Neural progenitor cell (in vitro differentiated cells): ENCODE data around the gene CLIC4. TPM values are rescaled to one million over a fixed set of nuclear protein-coding genes. Genes with fewer than 3 reads are reported as not detected.

ENCODE experiments used
- DNase-seq: peaks from one replicate; pipeline ENCODE4 v3.0.0-alpha.2; 2016; ENCODE audit warnings: low spot score
- H2AFZ ChIP-seq: fragments of 200-600 bp; sonication (generic); replicated peaks from 2 replicates; pipeline ENCODE4 v1.6.1; 2016; ENCODE audit warnings: antibody characterized with exemption
- H3F3A ChIP-seq: fragments of 200-600 bp; sonication (generic); 2 replicates; pipeline ENCODE4 v1.6.1; 2016; ENCODE audit warnings: antibody characterized with exemption, low read depth
- H3K27ac ChIP-seq: fragments of 200-600 bp; sonication (generic); 2 replicates; pipeline ENCODE4 v1.5.1; 2016; ENCODE audit warnings: mild to moderate bottlenecking
- H3K27me3 ChIP-seq: fragments of 200-600 bp; sonication (generic); 2 replicates; pipeline ENCODE4 v1.6.1; 2016; ENCODE audit warnings: mild to moderate bottlenecking, moderate library complexity
- H3K36me3 ChIP-seq: fragments of 200-600 bp; sonication (generic); 2 replicates; pipeline ENCODE4 v1.5.1; 2016
- H3K4me1 ChIP-seq: fragments of 200-600 bp; sonication (generic); 2 replicates; pipeline ENCODE4 v1.6.1; 2016; ENCODE audit warnings: mixed run types
- H3K4me2 ChIP-seq: fragments of 200-600 bp; sonication (generic); 2 replicates; pipeline ENCODE4 v1.6.1; 2016
- H3K4me3 ChIP-seq: fragments of 200-600 bp; sonication (generic); 2 replicates; pipeline ENCODE4 v1.5.1; 2016
- H3K79me2 ChIP-seq: fragments of 200-600 bp; sonication (generic); 2 replicates; pipeline ENCODE4 v1.6.1; 2016; ENCODE audit warnings: low read depth
- H3K9ac ChIP-seq: fragments of 200-600 bp; sonication (generic); 2 replicates; pipeline ENCODE4 v1.6.1; 2016
- H3K9me3 ChIP-seq: fragments of 200-600 bp; sonication (generic); 2 replicates; pipeline ENCODE4 v1.5.1; 2016; ENCODE audit warnings: low read depth
- H4K20me1 ChIP-seq: fragments of 200-600 bp; sonication (generic); 2 replicates; pipeline ENCODE4 v1.6.1; 2016; ENCODE audit warnings: low read depth
- H3K27ac Mint-ChIP-seq: 3 replicates; pipeline ENCODE4 v1.8.0; 2021; ENCODE audit warnings: mixed read lengths
- H3K27me3 Mint-ChIP-seq: 2 replicates; pipeline ENCODE4 v1.8.0; 2022; ENCODE audit warnings: low read depth, mild to moderate bottlenecking, inconsistent platforms, moderate library complexity, mixed read lengths; ENCODE audit not compliant: insufficient read depth
- H3K36me3 Mint-ChIP-seq: 3 replicates; pipeline ENCODE4 v1.8.0; 2021; ENCODE audit warnings: mixed read lengths
- H3K4me1 Mint-ChIP-seq: 3 replicates; pipeline ENCODE4 v1.8.0; 2021; ENCODE audit warnings: mixed read lengths
- H3K4me3 Mint-ChIP-seq: 3 replicates; pipeline ENCODE4 v1.8.0; 2021; ENCODE audit warnings: mild to moderate bottlenecking, moderate library complexity, mixed read lengths
- H3K9me3 Mint-ChIP-seq: 3 replicates; pipeline ENCODE4 v1.8.0; 2020; ENCODE audit warnings: mixed read lengths
- EZH2 ChIP-seq: fragments of 200-600 bp; sonication (generic); IDR thresholded peaks from 2 replicates; pipeline ENCODE4 v1.6.1; 2017; ENCODE audit warnings: antibody characterized with exemption, mild to moderate bottlenecking, moderate library complexity
- EZH2phosphoT487 ChIP-seq: fragments of 200-600 bp; sonication (generic); IDR thresholded peaks from 2 replicates; pipeline ENCODE4 v1.6.1; 2017; ENCODE audit warnings: antibody characterized with exemption
- total RNA-seq: library from RNA; depleted of rRNA; stranded (reverse); fragments of >200 nt; gene quantifications from 2 replicates; pipeline ENCODE4 v1.2.3, GENCODE V29; 2015; ENCODE audit warnings: low replicate concordance
- TF ChIP-seq, protein P1 (sequence below): fragments of 200-600 bp; sonication (generic); IDR thresholded peaks from 2 replicates; pipeline ENCODE4 v1.5.1; 2017; ENCODE audit warnings: antibody characterized with exemption, mild to moderate bottlenecking

The CLIC4 gene
- total RNA-seq, 1 donor from 2014 or later, result 263 TPM

DNA sequence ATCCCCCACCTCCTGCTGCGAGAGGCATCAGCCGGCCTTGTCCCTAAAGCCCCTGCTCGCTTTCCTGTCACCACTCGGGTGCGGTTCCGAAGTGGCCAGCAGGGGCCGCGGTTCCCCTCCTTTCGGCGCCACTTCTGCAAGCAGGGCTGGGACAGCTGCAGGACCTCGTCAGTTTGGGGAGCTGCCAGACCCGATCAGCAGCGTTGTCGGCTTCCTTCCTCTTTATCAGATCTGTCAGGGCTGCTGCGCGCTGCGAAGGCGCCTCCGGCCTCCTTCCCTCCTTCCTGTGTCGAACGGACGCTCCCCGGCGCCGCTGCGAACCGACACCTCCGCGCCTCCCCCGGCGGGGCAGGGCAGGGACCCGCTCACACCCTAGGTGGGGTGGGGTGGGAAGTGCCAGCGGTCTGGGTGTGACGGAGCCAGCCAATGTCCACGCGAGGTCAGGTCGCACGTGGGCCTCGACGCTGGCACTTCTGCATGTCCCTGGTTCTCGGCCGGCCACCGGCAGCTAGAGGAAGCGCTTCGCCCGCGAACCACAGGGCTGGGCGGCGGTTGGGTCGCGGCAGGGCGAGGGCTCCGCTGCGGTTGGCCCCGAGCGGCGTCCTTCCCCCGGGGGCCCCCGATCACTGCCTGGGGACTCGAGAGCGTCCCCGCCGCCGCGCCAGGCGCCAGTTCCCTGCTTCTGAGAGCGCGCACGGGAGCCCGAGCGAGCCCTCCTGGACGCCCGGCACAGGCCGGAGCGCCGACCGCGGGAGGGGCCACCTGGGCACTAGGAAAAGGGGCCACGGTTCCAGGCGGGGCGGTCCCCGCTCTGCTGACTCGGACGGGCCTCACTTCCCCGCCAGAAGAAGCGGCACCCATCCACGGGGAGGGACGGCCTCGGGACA, 103.0 kb downstream of the CLIC4 start:
- Mint-ChIP-seq H3K9me3 (no peaks in the 10 kb centered on the region), H3K4me3 (peak overlapping the region; percentile 78), H3K27me3 (peaks cover 13% of the 10 kb centered on the region), H3K4me1 (peaks cover 15% of the 10 kb centered on the region), H3K27ac (no peak overlapping the region), H3K36me3 (no peaks in the 10 kb centered on the region)
- Histone ChIP-seq H3K4me2 (peak overlapping the region; percentile 97), H3K27me3 (peaks cover 22% of the 10 kb centered on the region), H3K27ac (no peak overlapping the region), H3K36me3 (peaks cover 8% of the 10 kb centered on the region), H4K20me1 (peaks cover 23% of the 10 kb centered on the region), H3K79me2 (no peaks in the 10 kb centered on the region), H2AFZ (no peak overlapping the region), H3K4me3 (peak overlapping the region; percentile 54), H3K4me1 (peaks cover 4% of the 10 kb centered on the region), H3K9me3 (no peaks in the 10 kb centered on the region), H3K9ac (no peak overlapping the region), H3F3A (peaks cover 36% of the 10 kb centered on the region)
- TF ChIP-seq EZH2phosphoT487, result peak; percentile 53
- peak; percentile 79 for TF ChIP-seq EZH2
- TF ChIP-seq, protein P1, sequence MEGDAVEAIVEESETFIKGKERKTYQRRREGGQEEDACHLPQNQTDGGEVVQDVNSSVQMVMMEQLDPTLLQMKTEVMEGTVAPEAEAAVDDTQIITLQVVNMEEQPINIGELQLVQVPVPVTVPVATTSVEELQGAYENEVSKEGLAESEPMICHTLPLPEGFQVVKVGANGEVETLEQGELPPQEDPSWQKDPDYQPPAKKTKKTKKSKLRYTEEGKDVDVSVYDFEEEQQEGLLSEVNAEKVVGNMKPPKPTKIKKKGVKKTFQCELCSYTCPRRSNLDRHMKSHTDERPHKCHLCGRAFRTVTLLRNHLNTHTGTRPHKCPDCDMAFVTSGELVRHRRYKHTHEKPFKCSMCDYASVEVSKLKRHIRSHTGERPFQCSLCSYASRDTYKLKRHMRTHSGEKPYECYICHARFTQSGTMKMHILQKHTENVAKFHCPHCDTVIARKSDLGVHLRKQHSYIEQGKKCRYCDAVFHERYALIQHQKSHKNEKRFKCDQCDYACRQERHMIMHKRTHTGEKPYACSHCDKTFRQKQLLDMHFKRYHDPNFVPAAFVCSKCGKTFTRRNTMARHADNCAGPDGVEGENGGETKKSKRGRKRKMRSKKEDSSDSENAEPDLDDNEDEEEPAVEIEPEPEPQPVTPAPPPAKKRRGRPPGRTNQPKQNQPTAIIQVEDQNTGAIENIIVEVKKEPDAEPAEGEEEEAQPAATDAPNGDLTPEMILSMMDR, result peak; percentile 92
- DNase-seq, result peak; percentile 94

- Mint-ChIP-seq H3K4me3 (peak overlapping the region; percentile 50), H3K27ac (no peak overlapping the region), H3K27me3 (peaks cover 16% of the 10 kb centered on the region), H3K4me1 (peaks cover 15% of the 10 kb centered on the region), H3K9me3 (no peaks in the 10 kb centered on the region), H3K36me3 (no peaks in the 10 kb centered on the region)
- Histone ChIP-seq H3K9me3 (no peaks in the 10 kb centered on the region), H4K20me1 (peaks cover 23% of the 10 kb centered on the region), H2AFZ (no peak overlapping the region), H3K36me3 (no peaks in the 10 kb centered on the region), H3K4me2 (no peak overlapping the region), H3K4me1 (peaks cover 4% of the 10 kb centered on the region), H3K9ac (no peak overlapping the region), H3F3A (peaks cover 36% of the 10 kb centered on the region), H3K27ac (no peak overlapping the region), H3K27me3 (peaks cover 22% of the 10 kb centered on the region), H3K79me2 (no peaks in the 10 kb centered on the region), H3K4me3 (no peak overlapping the region)
- peak; percentile 65 for DNase-seq
- TF ChIP-seq, protein P1, result peak; percentile 59
- no peak for TF ChIP-seq EZH2phosphoT487
Measured at GRCh38 chr1:24849672-24850295, 104.5 kb downstream of the CLIC4 start.

GRCh38 chr1:24850328-24850920, 105.2 kb downstream of the CLIC4 start:
- Histone ChIP-seq H4K20me1 (peaks cover 23% of the 10 kb centered on the region), H3F3A (peaks cover 30% of the 10 kb centered on the region), H3K79me2 (no peaks in the 10 kb centered on the region), H3K4me1 (peaks cover 4% of the 10 kb centered on the region), H3K9me3 (no peaks in the 10 kb centered on the region), H3K4me3 (no peak overlapping the region), H2AFZ (no peak overlapping the region), H3K27ac (no peak overlapping the region), H3K27me3 (peaks cover 22% of the 10 kb centered on the region), H3K4me2 (no peak overlapping the region), H3K9ac (no peak overlapping the region), H3K36me3 (no peaks in the 10 kb centered on the region)
- Mint-ChIP-seq H3K4me1 (peaks cover 15% of the 10 kb centered on the region), H3K27me3 (peaks cover 16% of the 10 kb centered on the region), H3K9me3 (no peaks in the 10 kb centered on the region), H3K36me3 (no peaks in the 10 kb centered on the region), H3K27ac (no peak overlapping the region), H3K4me3 (no peak overlapping the region)
- no peak for DNase-seq
- TF ChIP-seq, protein P1, result no peak
- TF ChIP-seq EZH2phosphoT487 (no peak), EZH2 (no peak)
